Fibroblast of lung (primary cell): ENCODE measurements around the gene LRP1. TPM values are rescaled to one million over a fixed set of nuclear protein-coding genes. Genes with fewer than 3 reads are reported as not detected.

ENCODE experiments used
- DNase-seq, 2 donors: peaks; one replicate each; pipeline versions ENCODE4 v3.0.0 to v3.0.0-alpha.2; 2010; ENCODE audit warnings: low read depth in 2 of 2
- H2AFZ ChIP-seq: 2 replicates; pipeline ENCODE4 v1.5.1; 2012; ENCODE audit warnings: low read length, control low read depth, inconsistent platforms
- H3K27ac ChIP-seq: 2 replicates; pipeline ENCODE4 v1.5.1; 2011; ENCODE audit warnings: low read length, control low read depth; ENCODE audit not compliant: insufficient read depth
- H3K27me3 ChIP-seq: 2 replicates; pipeline ENCODE4 v1.5.1; 2011; ENCODE audit warnings: mild to moderate bottlenecking, low read length; ENCODE audit not compliant: control insufficient read depth, insufficient read depth
- H3K36me3 ChIP-seq: 2 replicates; pipeline ENCODE4 v1.5.1; 2011; ENCODE audit warnings: low read length; ENCODE audit not compliant: control insufficient read depth, insufficient read depth
- H3K4me1 ChIP-seq: 2 replicates; pipeline ENCODE4 v1.5.1; 2011; ENCODE audit warnings: low read length; ENCODE audit not compliant: control insufficient read depth, insufficient read depth; ENCODE audit errors: extremely low read depth
- H3K4me2 ChIP-seq: 2 replicates; pipeline ENCODE4 v1.5.1; 2011; ENCODE audit warnings: low read length, control low read depth; ENCODE audit not compliant: insufficient read depth; ENCODE audit errors: extremely low read depth
- H3K4me3 ChIP-seq, 4 experiments: fragments of 200-600 bp in 1 of 4; sonication (generic) in 1 of 4; replicated peaks in 1 of 4; 2 replicates each; pipeline ENCODE4 v1.5.1; 2011 to 2016; ENCODE audit warnings: low read length in 4 of 4, low read depth in 3 of 4, mild to moderate bottlenecking in 3 of 4, control low read depth in 2 of 4, inconsistent platforms in 1 of 4, mixed read lengths in 1 of 4; ENCODE audit not compliant: insufficient read depth in 1 of 4; ENCODE audit errors: control extremely low read depth in 1 of 4
- H3K79me2 ChIP-seq: 2 replicates; pipeline ENCODE4 v1.5.1; 2012; ENCODE audit warnings: mild to moderate bottlenecking, low read length, inconsistent platforms; ENCODE audit not compliant: control insufficient read depth, insufficient read depth
- H3K9ac ChIP-seq: 2 replicates; pipeline ENCODE4 v1.5.1; 2011; ENCODE audit warnings: mild to moderate bottlenecking, low read length, control low read depth; ENCODE audit not compliant: insufficient read depth
- H3K9me3 ChIP-seq: 2 replicates; pipeline ENCODE4 v1.5.1; 2012; ENCODE audit warnings: low read depth, low read length; ENCODE audit not compliant: control insufficient read depth, insufficient read depth
- H4K20me1 ChIP-seq: 2 replicates; pipeline ENCODE4 v1.5.1; 2011; ENCODE audit warnings: low read length; ENCODE audit not compliant: control insufficient read depth, insufficient read depth; ENCODE audit errors: extremely low read depth
- CTCF ChIP-seq, 2 donors: IDR thresholded peaks in 1 of 2; conservative IDR thresholded peaks in 1 of 2; 1 replicate in 1 of 2; 2 replicates in 1 of 2; pipeline ENCODE4 v1.5.1; 2011 to 2012; ENCODE audit warnings: low read length in 2 of 2, control low read depth in 1 of 2, inconsistent platforms in 1 of 2, low read depth in 1 of 2, mild to moderate bottlenecking in 1 of 2
- EZH2 ChIP-seq: IDR thresholded peaks from 2 replicates; pipeline ENCODE4 v1.5.1; 2012; ENCODE audit warnings: low read length, control low read depth, mild to moderate bottlenecking; ENCODE audit errors: missing control alignments
- polyA plus RNA-seq, 2 donors: library from polyadenylated mRNA; depleted of rRNA in 1 of 2; stranded (reverse) in 1 of 2; unstranded in 1 of 2; fragments of >200 nt; gene quantifications; 2 replicates each; pipeline ENCODE4 v1.2.1, GENCODE V29; 2011 to 2012; ENCODE audit warnings: missing spikeins in 1 of 2
- total RNA-seq: library from RNA; depleted of rRNA; stranded (reverse); fragments of >200 nt; gene quantifications from 2 replicates; pipeline ENCODE4 v1.2.1, GENCODE V29; 2014

LRP1 gene
- total and polyA plus RNA-seq, 2 donors (not counting 1 experiment from before 2014, with no cell fraction given), result 92.2 to 464 TPM

DNA sequence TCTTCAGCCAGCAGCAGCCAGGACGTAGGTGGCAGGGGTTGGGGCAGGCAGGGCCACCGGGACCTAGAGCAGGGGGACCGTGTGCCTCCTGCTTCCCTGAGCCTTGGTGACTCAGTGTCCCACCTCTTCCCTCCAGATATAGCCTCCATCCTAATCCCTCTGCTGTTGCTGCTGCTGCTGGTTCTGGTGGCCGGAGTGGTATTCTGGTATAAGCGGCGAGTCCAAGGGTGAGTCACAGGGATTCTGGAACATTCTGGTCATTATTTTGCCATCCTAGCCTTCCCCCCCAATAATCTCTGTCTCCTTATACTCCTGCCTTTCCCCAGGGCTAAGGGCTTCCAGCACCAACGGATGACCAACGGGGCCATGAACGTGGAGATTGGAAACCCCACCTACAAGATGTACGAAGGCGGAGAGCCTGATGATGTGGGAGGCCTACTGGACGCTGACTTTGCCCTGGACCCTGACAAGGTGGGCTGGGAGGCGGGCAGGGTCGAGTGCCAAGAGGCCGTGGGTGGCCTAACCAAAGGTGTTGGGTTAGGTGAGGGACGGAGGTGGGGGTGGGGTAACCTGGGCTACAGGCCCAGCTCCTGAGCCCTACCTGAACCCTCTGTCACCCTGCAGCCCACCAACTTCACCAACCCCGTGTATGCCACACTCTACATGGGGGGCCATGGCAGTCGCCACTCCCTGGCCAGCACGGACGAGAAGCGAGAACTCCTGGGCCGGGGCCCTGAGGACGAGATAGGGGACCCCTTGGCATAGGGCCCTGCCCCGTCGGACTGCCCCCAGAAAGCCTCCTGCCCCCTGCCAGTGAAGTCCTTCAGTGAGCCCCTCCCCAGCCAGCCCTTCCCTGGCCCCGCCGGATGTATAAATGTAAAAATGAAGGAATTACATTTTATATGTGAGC is 83.8 kb downstream of the LRP1 start:
- peaks cover 10% of the 10 kb centered on the region for H3K27me3 ChIP-seq
- no peak overlapping the region for H3K4me3 ChIP-seq
- no peak overlapping the region for H2AFZ ChIP-seq
- H3K9ac ChIP-seq, result no peak overlapping the region
- H3K9me3 ChIP-seq, result no peaks in the 10 kb centered on the region
- no peaks in the 10 kb centered on the region for H4K20me1 ChIP-seq
- TF ChIP-seq EZH2 (no peak), CTCF (conservative IDR thresholded peaks at IDR 0.05 in 1 of 2, IDR thresholded peaks at IDR 0.05 in 1 of 2; ENCODE audit: low read depth in 1 of 2, low read length in 2 of 2) (no peak)
- no peaks in the 10 kb centered on the region for H3K79me2 ChIP-seq
- no peak overlapping the region for H3K27ac ChIP-seq
- no peak overlapping the region for H3K4me2 ChIP-seq
- peaks cover 50% of the 10 kb centered on the region for H3K36me3 ChIP-seq
- no peak for DNase-seq
- peaks cover 3% of the 10 kb centered on the region for H3K4me1 ChIP-seq

DNA sequence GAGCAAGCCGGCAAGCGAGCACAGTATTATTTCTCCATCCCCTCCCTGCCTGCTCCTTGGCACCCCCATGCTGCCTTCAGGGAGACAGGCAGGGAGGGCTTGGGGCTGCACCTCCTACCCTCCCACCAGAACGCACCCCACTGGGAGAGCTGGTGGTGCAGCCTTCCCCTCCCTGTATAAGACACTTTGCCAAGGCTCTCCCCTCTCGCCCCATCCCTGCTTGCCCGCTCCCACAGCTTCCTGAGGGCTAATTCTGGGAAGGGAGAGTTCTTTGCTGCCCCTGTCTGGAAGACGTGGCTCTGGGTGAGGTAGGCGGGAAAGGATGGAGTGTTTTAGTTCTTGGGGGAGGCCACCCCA is 84.4 kb downstream of the LRP1 start:
- no peak for TF ChIP-seq EZH2
- TF ChIP-seq CTCF (conservative IDR thresholded peaks at IDR 0.05 in 1 of 2, IDR thresholded peaks at IDR 0.05 in 1 of 2; ENCODE audit: low read depth in 1 of 2, low read length in 2 of 2), result no peak
- Histone ChIP-seq H3K4me3 (no peak overlapping the region), H2AFZ (no peak overlapping the region), H3K27me3 (peaks cover 15% of the 10 kb centered on the region), H3K36me3 (peaks cover 46% of the 10 kb centered on the region), H3K27ac (no peak overlapping the region), H3K9me3 (no peaks in the 10 kb centered on the region), H3K4me1 (peaks cover 6% of the 10 kb centered on the region), H3K4me2 (no peak overlapping the region), H3K79me2 (no peaks in the 10 kb centered on the region), H4K20me1 (no peaks in the 10 kb centered on the region), H3K9ac (no peak overlapping the region)
- no peak for DNase-seq

GRCh38 chr12:57213058-57213715 is 84.9 kb downstream of the LRP1 start:
- peak; percentile 68 to 86 for DNase-seq
- no peak for TF ChIP-seq EZH2
- TF ChIP-seq CTCF (conservative IDR thresholded peaks at IDR 0.05 in 1 of 2, IDR thresholded peaks at IDR 0.05 in 1 of 2; ENCODE audit: low read depth in 1 of 2, low read length in 2 of 2), result peak; percentile 90 to 92
- Histone ChIP-seq H3K36me3 (peaks cover 43% of the 10 kb centered on the region), H3K4me3 (no peak overlapping the region), H3K4me2 (no peak overlapping the region), H3K27ac (no peak overlapping the region), H3K79me2 (no peaks in the 10 kb centered on the region), H4K20me1 (no peaks in the 10 kb centered on the region), H3K9ac (no peak overlapping the region), H3K9me3 (no peaks in the 10 kb centered on the region), H3K4me1 (peaks cover 6% of the 10 kb centered on the region), H3K27me3 (peaks cover 20% of the 10 kb centered on the region), H2AFZ (no peak overlapping the region)
